HepG2 (cell line): ENCODE data around the gene SRSF4.
A peak's percentile ranks its signal among the peaks of the same experiment; 100 is the strongest.

Experiments used
- AKNA ChIP-seq: sonication (generic); formaldehyde crosslinking; IDR thresholded peaks from 2 replicates; pipeline ENCODE4 v1.4.0; 2020; ENCODE audit warnings: missing genetic modification reagents, borderline replicate concordance
- CREB1 ChIP-seq, 2 experiments: fragments of 450-650 bp in 1 of 2; IDR thresholded peaks; 2 replicates each; pipeline ENCODE4 v1.6.1; 2016 to 2017; ENCODE audit warnings: control low read depth in 1 of 2, mild to moderate bottlenecking in 1 of 2, missing compliant biosample characterization in 1 of 2, missing genetic modification characterization in 1 of 2
- CTCF ChIP-seq: sonication (generic); formaldehyde crosslinking; IDR thresholded peaks from 2 replicates; pipeline ENCODE4 v1.5.0; 2020; ENCODE audit warnings: mild to moderate bottlenecking, missing genetic modification reagents, moderate library complexity
- EP300 ChIP-seq, 3 experiments: sonication (generic) in 1 of 3; formaldehyde crosslinking in 1 of 3; IDR thresholded peaks; 2 replicates each; pipeline versions ENCODE4 v1.5.1 to v1.6.1; 2011 to 2020; ENCODE audit warnings: low read depth in 2 of 3, low read length in 2 of 3, borderline replicate concordance in 1 of 3, improper control_type of control experiment in 1 of 3, mild to moderate bottlenecking in 1 of 3, missing genetic modification reagents in 1 of 3, moderate library complexity in 1 of 3
- FOXK2 ChIP-seq: fragments of 450-650 bp; IDR thresholded peaks from 2 replicates; pipeline ENCODE4 v1.6.1; 2016
- FOXM1 ChIP-seq: sonication (generic); formaldehyde crosslinking; IDR thresholded peaks from 2 replicates; pipeline ENCODE4 v1.5.0; 2020; ENCODE audit warnings: missing genetic modification reagents
- FOXO4 ChIP-seq: sonication (generic); formaldehyde crosslinking; conservative IDR thresholded peaks from 2 replicates; pipeline ENCODE4 v1.8.1; 2023; ENCODE audit warnings: missing genetic modification reagents
- KDM5B ChIP-seq: sonication (generic); formaldehyde crosslinking; IDR thresholded peaks from 2 replicates; pipeline ENCODE4 v1.4.0; 2020; ENCODE audit warnings: missing genetic modification reagents, mild to moderate bottlenecking, borderline replicate concordance
- MED13 ChIP-seq: sonication (generic); formaldehyde crosslinking; IDR thresholded peaks from 2 replicates; pipeline ENCODE4 v1.5.0; 2020; ENCODE audit warnings: missing genetic modification reagents
- POLR2A ChIP-seq, 2 experiments: IDR thresholded peaks; 2 replicates each; pipeline ENCODE4 v1.6.1; 2011; ENCODE audit warnings: low read depth in 2 of 2, low read length in 2 of 2, mild to moderate bottlenecking in 1 of 2, moderate library complexity in 1 of 2; ENCODE audit not compliant: insufficient read depth in 1 of 2
- RAD21 ChIP-seq: fragments of 450-650 bp; formaldehyde crosslinking; IDR thresholded peaks from 2 replicates; pipeline ENCODE4 v1.5.0; 2020; ENCODE audit warnings: mild to moderate bottlenecking
- RFX1 ChIP-seq: fragments of 450-650 bp; IDR thresholded peaks from 2 replicates; pipeline ENCODE4 v1.6.1; 2017
- TAF1 ChIP-seq: sonication (generic); formaldehyde crosslinking; IDR thresholded peaks from 2 replicates; pipeline ENCODE4 v1.4.0; 2020; ENCODE audit warnings: missing genetic modification reagents
- ZNF263 ChIP-seq: sonication (generic); formaldehyde crosslinking; IDR thresholded peaks from 2 replicates; pipeline ENCODE4 v1.4.0; 2020; ENCODE audit warnings: missing genetic modification reagents

- TF ChIP-seq RAD21 (CRISPR knock-in tag) = peak; percentile 66; the same call in 1 of the 2 replicates
- no peak for TF ChIP-seq FOXO4
- TF ChIP-seq RFX1 = no peak
- TF ChIP-seq POLR2A (IDR thresholded peaks at IDR 0.05; ENCODE audit: insufficient read depth in 1 of 2, low read depth in 2 of 2, low read length in 2 of 2) = no peak
- no peak for TF ChIP-seq ZNF263 (CRISPR knock-in tag)
- peak; percentile 77 for TF ChIP-seq CTCF
- TF ChIP-seq MED13 (CRISPR knock-in tag) = no peak
- no peak for TF ChIP-seq AKNA (CRISPR knock-in tag)
- TF ChIP-seq FOXM1 = no peak
- TF ChIP-seq EP300 (IDR thresholded peaks at IDR 0.05; ENCODE audit: low read depth in 2 of 2, low read length in 2 of 2) = no peak
- TF ChIP-seq EP300 (CRISPR knock-in tag; IDR thresholded peaks at IDR 0.05; ENCODE audit: borderline replicate concordance) = no peak
- TF ChIP-seq KDM5B (CRISPR knock-in tag) = no peak
- no peak for TF ChIP-seq TAF1 (CRISPR knock-in tag)
- no peak for TF ChIP-seq CREB1 (IDR thresholded peaks at IDR 0.05)
- no peak for TF ChIP-seq CREB1 (CRISPR knock-in tag; IDR thresholded peaks at IDR 0.05)
- TF ChIP-seq FOXK2 = no peak
Measured at GRCh38 chr1:29197590-29197924, 15.9 kb upstream of the SRSF4 start.
